OCI-LY1 (cell line): Measurements from ENCODE around the gene ALKBH2.

Experiments used
- CTCF ChIP-seq: fragments of 200-600 bp; sonication (generic), shearing (Covaris generic); IDR thresholded peaks from 2 replicates; pipeline ENCODE4 v1.5.1; 2017; ENCODE audit warnings: mild to moderate bottlenecking, antibody characterized with exemption, low read length, moderate library complexity, mixed read lengths
- EZH2 ChIP-seq: fragments of 200-600 bp; sonication (generic), shearing (Covaris generic); IDR thresholded peaks from 2 replicates; pipeline ENCODE4 v1.8.0; 2017; ENCODE audit warnings: borderline replicate concordance, mixed run types, mild to moderate bottlenecking, antibody characterized with exemption, low read length, moderate library complexity, mixed read lengths

GRCh38 chr12:109139360-109139759, 46.1 kb upstream of the ALKBH2 start:
- TF ChIP-seq CTCF = no peak
- TF ChIP-seq EZH2 = no peak
